Muscle of arm (tissue), 12 donors: Measurements from ENCODE around the gene ADAMTSL3. TPM values are rescaled to one million over a fixed set of nuclear protein-coding genes. Genes with fewer than 3 reads are reported as not detected.
"Not testable (repeated sequence)": the region's sequence is repeated elsewhere in the genome, so short reads cannot be mapped to it uniquely, and the experiment has no call there.

Experiments
- DNase-seq: peaks from one replicate; pipeline ENCODE4 v3.0.0-alpha.2; 2013
- polyA plus RNA-seq, 12 donors: library from polyadenylated mRNA; unstranded; fragments of 120-200 nt; gene quantifications; one replicate each; pipeline ENCODE4 v1.2.1, GENCODE V29; 2013; ENCODE audit not compliant: insufficient read length in 12 of 12

The ADAMTSL3 gene
- polyA plus RNA-seq, 12 donors = 25.4 to 55.1 (median 40.4) TPM; not detected in 1

GRCh38 chr15:83964967-83965366 is 311.0 kb downstream of the ADAMTSL3 start:
- not testable (repeated sequence) for DNase-seq

- DNase-seq = peak; percentile 76
Measured at GRCh38 chr15:83970295-83970890, 316.5 kb downstream of the ADAMTSL3 start.

GRCh38 chr15:83971992-83972391 is 318.1 kb downstream of the ADAMTSL3 start:
- DNase-seq = no peak

GRCh38 chr15:83973816-83974215 is 319.9 kb downstream of the ADAMTSL3 start:
- DNase-seq = no peak

- DNase-seq = no peak
Measured at GRCh38 chr15:83977992-83978391, 324.1 kb downstream of the ADAMTSL3 start.

- DNase-seq = no peak
Measured at GRCh38 chr15:83978588-83978987, 324.7 kb downstream of the ADAMTSL3 start.

GRCh38 chr15:83980637-83981036 is 326.7 kb downstream of the ADAMTSL3 start:
- DNase-seq = no peak

- DNase-seq = no peak
Measured at GRCh38 chr15:83982748-83983147, 328.8 kb downstream of the ADAMTSL3 start.

GRCh38 chr15:83983634-83984458 is 329.9 kb downstream of the ADAMTSL3 start:
- no peak for DNase-seq

GRCh38 chr15:83984601-83985000 is 330.7 kb downstream of the ADAMTSL3 start:
- no peak for DNase-seq

GRCh38 chr15:83991163-83991562 is 337.2 kb downstream of the ADAMTSL3 start:
- no peak for DNase-seq

GRCh38 chr15:83992324-83993031 is 338.6 kb downstream of the ADAMTSL3 start:
- DNase-seq = no peak

GRCh38 chr15:83993591-83993990 is 339.7 kb downstream of the ADAMTSL3 start:
- no peak for DNase-seq

GRCh38 chr15:83998486-83998885 is 344.6 kb downstream of the ADAMTSL3 start:
- no peak for DNase-seq

- no peak for DNase-seq
Measured at GRCh38 chr15:83999396-84000135, 345.6 kb downstream of the ADAMTSL3 start.

- no peak for DNase-seq
Measured at GRCh38 chr15:84001037-84001436, 347.1 kb downstream of the ADAMTSL3 start.

- DNase-seq = no peak
Measured at GRCh38 chr15:84001655-84002054, 347.7 kb downstream of the ADAMTSL3 start.

GRCh38 chr15:84003791-84004503 is 350.0 kb downstream of the ADAMTSL3 start:
- no peak for DNase-seq

- DNase-seq = peak; percentile 69
Measured at GRCh38 chr15:84006421-84006820, 352.5 kb downstream of the ADAMTSL3 start.

GRCh38 chr15:84009616-84010015 is 355.7 kb downstream of the ADAMTSL3 start:
- DNase-seq = no peak

GRCh38 chr15:84010246-84010645 is 356.3 kb downstream of the ADAMTSL3 start:
- no peak for DNase-seq
